Common myeloid progenitor, CD34-positive (primary cell): ENCODE measurements around the gene SAMMSON. TPM values are rescaled to one million over a fixed set of nuclear protein-coding genes. Genes with fewer than 3 reads are reported as not detected.

Experiments
- CTCF ChIA-PET: fragments of 350-600 bp; sonication (Branson Sonifier 250); formaldehyde crosslinking; loops from one replicate; lab custom pipeline; 2021; ENCODE audit warnings: antibody characterized with exemption; lab: Charles Lee
- POLR2A ChIA-PET: fragments of 350-600 bp; sonication (Branson Sonifier 250); formaldehyde crosslinking; loops from one replicate; lab custom pipeline; 2021; ENCODE audit warnings: antibody characterized with exemption; lab: Charles Lee
- DNase-seq, 3 donors: peaks; one replicate each; pipeline versions ENCODE4 v3.0.0 to v3.0.0-alpha.2; 2013
- H3K27ac ChIP-seq, 2 experiments: 1 replicate in 1 of 2; 2 replicates in 1 of 2; pipeline ENCODE4 v1.7.0; 2013; ENCODE audit warnings: inconsistent platforms in 2 of 2, low read length in 2 of 2, mild to moderate bottlenecking in 2 of 2, low read depth in 1 of 2, moderate library complexity in 1 of 2; ENCODE audit not compliant: severe bottlenecking in 2 of 2, insufficient read depth in 1 of 2, poor library complexity in 1 of 2
- H3K27me3 ChIP-seq, 5 experiments: replicated peaks in 2 of 5; 1 replicate in 3 of 5; 2 replicates in 2 of 5; pipeline versions ENCODE4 v1.6.1 to v1.7.0; 2013; ENCODE audit warnings: low read length in 4 of 5, mild to moderate bottlenecking in 2 of 5, moderate library complexity in 2 of 5, inconsistent platforms in 1 of 5; ENCODE audit not compliant: insufficient read depth in 5 of 5, control insufficient read depth in 4 of 5
- H3K36me3 ChIP-seq, 4 experiments: 1 replicate in 2 of 4; 2 replicates in 2 of 4; pipeline versions ENCODE4 v1.6.1 to v1.7.0; 2013; ENCODE audit warnings: low read length in 3 of 4, control low read depth in 1 of 4, mild to moderate bottlenecking in 1 of 4; ENCODE audit not compliant: control insufficient read depth in 4 of 4, insufficient read depth in 4 of 4
- H3K4me1 ChIP-seq, 4 experiments: 1 replicate in 3 of 4; 2 replicates in 1 of 4; pipeline versions ENCODE4 v1.6.1 to v1.7.1; 2013; ENCODE audit warnings: low read length in 3 of 4, mild to moderate bottlenecking in 3 of 4, control low read depth in 1 of 4, inconsistent platforms in 1 of 4, moderate library complexity in 1 of 4; ENCODE audit not compliant: control insufficient read depth in 4 of 4, insufficient read depth in 4 of 4; ENCODE audit errors: control extremely low read depth in 1 of 4
- H3K4me3 ChIP-seq, 7 experiments: 1 replicate in 4 of 7; 2 replicates in 3 of 7; pipeline versions ENCODE4 v1.5.1 to v1.7.0; 2013; ENCODE audit warnings: mild to moderate bottlenecking in 7 of 7, low read length in 6 of 7, moderate library complexity in 6 of 7, inconsistent platforms in 2 of 7, low read depth in 2 of 7, control low read depth in 1 of 7; ENCODE audit not compliant: insufficient read depth in 4 of 7, control insufficient read depth in 1 of 7; ENCODE audit errors: extremely low read depth in 1 of 7
- H3K9me3 ChIP-seq, 5 experiments: 1 replicate in 4 of 5; 2 replicates in 1 of 5; pipeline versions ENCODE4 v1.6.1 to v1.7.1; 2013; ENCODE audit warnings: low read length in 4 of 5, mild to moderate bottlenecking in 2 of 5, inconsistent platforms in 1 of 5, low read depth in 1 of 5, moderate library complexity in 1 of 5; ENCODE audit not compliant: control insufficient read depth in 4 of 5, insufficient read depth in 2 of 5; ENCODE audit errors: control extremely low read depth in 1 of 5
- WGBS: methylation state at CpG from one replicate; pipeline ENCODE4 v1.1.5; 2013; ENCODE audit not compliant: insufficient coverage; 5-methylcytosine and 5-hydroxymethylcytosine counted together
- polyA plus RNA-seq: library from polyadenylated mRNA; unstranded; fragments of 120-200 nt; gene quantifications from one replicate; pipeline ENCODE4 v1.2.1, GENCODE V29; 2013

SAMMSON gene
- not detected for polyA plus RNA-seq

GRCh38 chr3:69999140-70000027 lies at the start of gene SAMMSON:
Gene SAMMSON, plus strand, starts transcription at chr3:69999733.
- Histone ChIP-seq H3K27ac (no peak within 1 kb of the TSS), H3K36me3 (no peaks in the 10 kb centered on the region), H3K4me3 (no peak within 1 kb of the TSS), H3K4me1 (no peaks in the 10 kb centered on the region), H3K27me3 (no peaks in the 10 kb centered on the region), H3K9me3 (peaks cover 0 to 4% (median 0%) of the 10 kb centered on the region in 5 experiments)
- 96% methylated on average over 14 of the region's 29 CpGs for WGBS
- CTCF ChIA-PET: no interaction called here
- DNase-seq: no peak
- POLR2A ChIA-PET: no interaction called here

- Histone ChIP-seq H3K36me3 (no peaks in the 10 kb centered on the region), H3K4me1 (no peaks in the 10 kb centered on the region), H3K27me3 (no peaks in the 10 kb centered on the region), H3K4me3 (no peak overlapping the region), H3K27ac (no peak overlapping the region), H3K9me3 (no peaks in the 10 kb centered on the region)
- no CpG with 5 or more reads among the region's 3 CpGs for WGBS
- ChIA-PET CTCF (no interaction called here), POLR2A (no interaction called here)
- no peak for DNase-seq
These were observed 47.9 kb upstream of the SAMMSON start for GRCh38 chr3:69951616-69952015.

- no peak overlapping the region for H3K27ac ChIP-seq
- no peak overlapping the region for H3K4me3 ChIP-seq
- no peaks in the 10 kb centered on the region for H3K27me3 ChIP-seq
- H3K9me3 ChIP-seq: no peaks in the 10 kb centered on the region
- WGBS: 94% methylated on average over 5 of the region's 7 CpGs
- POLR2A ChIA-PET: no interaction called here
- CTCF ChIA-PET: no interaction called here
- no peaks in the 10 kb centered on the region for H3K4me1 ChIP-seq
- DNase-seq: no peak
- H3K36me3 ChIP-seq: peaks cover 0 to 3% (median 0%) of the 10 kb centered on the region in 4 experiments
These were observed 40.0 kb upstream of the SAMMSON start for GRCh38 chr3:69959581-69959980.

- no CpG with 5 or more reads among the region's 5 CpGs for WGBS
- Histone ChIP-seq H3K36me3 (peaks cover 0 to 3% (median 0%) of the 10 kb centered on the region in 4 experiments), H3K4me3 (no peak overlapping the region), H3K27me3 (no peaks in the 10 kb centered on the region), H3K27ac (no peak overlapping the region), H3K9me3 (no peaks in the 10 kb centered on the region), H3K4me1 (no peaks in the 10 kb centered on the region)
- CTCF ChIA-PET: interaction anchor here (1.2 kb wide), 1 partner anchor 8 kb away, joined by 3 read pairs; no protein-coding TSS in a partner anchor
- POLR2A ChIA-PET: no interaction called here
- DNase-seq: no peak
These were observed 37.7 kb upstream of the SAMMSON start for GRCh38 chr3:69961706-69962439.

GRCh38 chr3:69963643-69964042 lies 35.9 kb upstream of the SAMMSON start:
- POLR2A ChIA-PET: no interaction called here

GRCh38 chr3:69967156-69967555 lies 32.4 kb upstream of the SAMMSON start:
- POLR2A ChIA-PET: interaction anchor here (0.5 kb wide), 1 partner anchor 13 kb away, joined by 3 read pairs; no protein-coding TSS in a partner anchor
- H3K4me3 ChIP-seq: no peak overlapping the region
- peaks cover 0 to 6% (median 0%) of the 10 kb centered on the region in 4 experiments for H3K4me1 ChIP-seq
- CTCF ChIA-PET: no interaction called here
- no peaks in the 10 kb centered on the region for H3K9me3 ChIP-seq
- no peak overlapping the region for H3K27ac ChIP-seq
- H3K36me3 ChIP-seq: no peaks in the 10 kb centered on the region
- DNase-seq: no peak
- WGBS: no CpG with 5 or more reads among the region's 6 CpGs
- H3K27me3 ChIP-seq: no peaks in the 10 kb centered on the region

More at GRCh38 chr3:69963643-69964042, 35.9 kb upstream of the SAMMSON start:
- Histone ChIP-seq H3K4me1 (no peaks in the 10 kb centered on the region), H3K27ac (no peak overlapping the region), H3K36me3 (peaks cover 0 to 1% (median 0%) of the 10 kb centered on the region in 4 experiments), H3K9me3 (no peaks in the 10 kb centered on the region), H3K27me3 (no peaks in the 10 kb centered on the region), H3K4me3 (no peak overlapping the region)
- WGBS: 100% methylated on average over 1 of the region's 3 CpGs
- no peak for DNase-seq
- CTCF ChIA-PET: no interaction called here

- H3K36me3 ChIP-seq: no peaks in the 10 kb centered on the region
- H3K4me3 ChIP-seq: no peak overlapping the region
- POLR2A ChIA-PET: no interaction called here
- H3K9me3 ChIP-seq: no peaks in the 10 kb centered on the region
- no CpG with 5 or more reads among the region's 5 CpGs for WGBS
- H3K27ac ChIP-seq: no peak overlapping the region
- peaks cover 0 to 6% (median 0%) of the 10 kb centered on the region in 4 experiments for H3K4me1 ChIP-seq
- DNase-seq: peak in 2 of 3 donors; percentile 15
- CTCF ChIA-PET: no interaction called here
- no peaks in the 10 kb centered on the region for H3K27me3 ChIP-seq
These were observed 28.7 kb upstream of the SAMMSON start for GRCh38 chr3:69970827-69971226.
